NCI-H2029 treated with DMSO at 0.1 percent for 48 hours (cell line): Measurements from ENCODE around the gene UBR7.
"Not testable (repeated sequence)": the region's sequence is repeated elsewhere in the genome, so short reads cannot be mapped to it uniquely, and the experiment has no call there.

Source experiments
- DNase-seq: peaks from one replicate; lab custom pipeline; 2025; lab: John Stamatoyannopoulos, UW

Gene UBR7

DNA sequence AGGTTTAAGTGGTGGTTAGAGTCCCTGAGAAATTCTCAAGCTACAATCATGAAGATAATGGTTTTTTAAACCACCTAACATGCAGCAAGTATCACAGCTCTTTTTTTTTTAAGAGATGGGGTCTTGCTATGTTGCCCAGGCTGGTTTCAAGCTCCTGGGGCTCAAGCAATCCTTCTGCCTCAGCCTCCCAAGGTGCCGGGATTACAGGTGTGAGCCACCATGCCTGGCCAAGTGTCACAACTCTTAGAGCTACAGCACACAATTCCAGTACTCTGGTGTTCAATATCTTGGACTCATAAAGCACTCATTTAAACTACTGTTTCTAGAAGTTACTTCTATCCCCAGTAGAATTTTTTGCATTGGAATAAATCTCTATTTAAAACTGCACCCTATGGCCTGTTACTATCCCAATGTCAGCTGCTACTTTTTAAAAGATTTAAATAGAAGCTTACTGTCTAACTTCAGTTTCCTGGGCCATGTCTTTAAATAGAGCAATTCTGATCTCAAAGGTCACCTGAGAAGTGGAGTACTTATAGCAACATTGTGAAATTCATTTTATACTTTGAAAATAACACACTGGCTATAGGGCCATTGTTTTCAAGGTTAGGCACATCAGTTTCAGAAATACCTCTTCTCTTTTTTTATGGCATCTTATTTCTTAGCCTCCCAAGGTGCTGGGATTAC lies 11.6 kb upstream of the UBR7 start:
- no peak for DNase-seq

DNA sequence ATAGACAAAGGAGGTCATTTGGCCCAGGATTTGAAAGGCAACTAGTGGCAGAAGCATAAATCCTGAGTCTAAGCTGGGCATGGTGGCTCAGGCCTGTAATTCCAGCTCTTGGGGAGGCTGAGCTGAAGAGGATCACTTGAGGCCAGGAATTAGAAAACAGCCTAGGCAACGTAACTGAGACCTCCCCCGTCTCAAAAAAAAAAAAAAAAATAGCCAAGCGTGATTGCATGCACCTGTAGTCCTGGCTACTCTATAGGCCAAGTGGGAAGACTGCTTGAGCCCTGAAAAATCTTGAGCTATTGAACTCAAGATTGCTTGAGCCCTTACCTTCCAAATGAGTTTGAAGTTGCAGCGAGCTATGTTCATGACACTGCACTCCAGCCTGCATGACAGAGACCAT lies 8.0 kb upstream of the UBR7 start:
- DNase-seq = no peak

DNA sequence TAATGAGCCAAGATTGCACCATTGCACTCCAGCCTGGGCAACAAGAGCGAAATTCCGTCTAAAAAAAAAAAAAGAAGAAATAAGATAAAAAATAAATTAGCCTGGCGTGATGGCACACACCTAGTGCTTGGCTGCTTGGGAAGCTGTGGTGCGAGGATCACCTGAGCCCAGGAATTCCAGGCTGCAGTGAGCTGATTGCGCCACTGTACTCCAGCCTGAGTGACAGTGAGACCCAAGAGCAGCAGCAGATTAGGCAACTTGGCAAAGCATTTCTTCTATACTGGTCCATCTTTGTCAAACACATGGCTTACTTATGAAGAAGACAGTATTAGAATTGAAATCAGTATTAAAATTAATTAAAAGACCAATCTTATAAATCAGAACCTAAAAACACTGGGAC lies 6.5 kb upstream of the UBR7 start:
- no peak for DNase-seq

DNA sequence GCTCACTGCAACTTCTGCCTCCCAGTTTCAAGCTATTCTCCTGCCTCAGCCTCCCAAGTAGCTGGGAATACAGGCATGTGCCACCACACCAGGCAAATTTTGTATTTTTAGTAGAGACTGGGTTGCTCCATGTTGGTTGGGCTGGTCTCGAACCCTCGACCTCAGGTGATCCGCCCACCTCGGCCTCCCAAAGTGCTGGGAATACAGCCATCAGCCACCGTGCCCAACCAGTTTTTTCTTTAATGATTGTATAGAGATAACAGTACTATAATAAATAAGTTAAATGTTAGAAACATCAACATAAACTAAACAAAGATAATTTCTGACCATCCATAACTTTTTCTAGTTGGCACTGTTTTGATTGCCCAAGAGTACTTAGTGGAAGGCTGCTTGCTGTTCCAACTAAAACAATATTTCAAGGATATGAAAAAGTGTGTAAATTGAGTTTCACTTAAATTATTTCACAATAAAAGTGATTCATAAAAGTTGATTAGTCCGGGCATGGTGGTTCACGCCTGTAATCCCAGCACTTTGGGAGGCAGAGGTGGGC lies 5.8 kb upstream of the UBR7 start:
- no peak for DNase-seq

DNA sequence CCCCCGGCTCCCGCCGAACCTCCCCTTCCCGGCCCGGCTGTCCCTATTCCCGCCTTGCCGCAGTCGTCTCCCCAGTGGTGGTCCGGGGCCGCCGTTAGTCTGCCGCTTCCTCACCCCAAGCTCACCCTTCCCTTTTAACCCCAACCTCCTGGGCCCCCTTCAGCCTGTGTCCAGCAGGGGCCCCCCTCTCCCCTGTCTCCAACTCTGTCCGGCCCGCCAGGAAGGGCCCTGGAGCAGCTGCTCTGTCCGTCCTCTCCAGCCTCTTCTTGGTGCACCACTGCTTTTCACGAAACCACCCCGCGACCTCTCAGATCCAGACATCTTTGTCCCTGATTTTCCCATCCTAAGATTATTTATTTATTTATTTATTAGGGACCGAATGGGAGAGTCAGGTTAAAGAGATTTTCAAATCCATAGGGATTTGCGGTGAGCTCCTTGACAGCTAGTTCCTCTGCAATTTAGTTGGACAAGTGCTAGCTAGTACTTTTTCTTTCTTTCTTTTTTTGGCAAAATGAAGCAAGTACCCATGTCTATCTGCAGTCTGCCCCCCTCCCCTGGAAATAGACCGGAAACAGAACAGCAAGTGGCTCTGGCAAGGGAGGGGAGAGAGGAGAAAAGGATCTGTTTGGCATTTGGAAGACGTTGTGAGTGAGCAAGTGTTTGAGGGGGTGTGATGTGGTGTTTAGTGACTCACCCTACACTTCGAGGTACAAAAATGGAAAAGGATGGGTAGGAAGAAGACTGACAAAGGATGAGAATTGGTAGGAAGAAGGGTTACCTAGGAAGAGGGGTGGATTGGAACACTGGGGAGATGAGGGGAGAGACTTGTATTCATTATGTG lies 632 bp downstream of the UBR7 start:
- DNase-seq = no peak

DNA sequence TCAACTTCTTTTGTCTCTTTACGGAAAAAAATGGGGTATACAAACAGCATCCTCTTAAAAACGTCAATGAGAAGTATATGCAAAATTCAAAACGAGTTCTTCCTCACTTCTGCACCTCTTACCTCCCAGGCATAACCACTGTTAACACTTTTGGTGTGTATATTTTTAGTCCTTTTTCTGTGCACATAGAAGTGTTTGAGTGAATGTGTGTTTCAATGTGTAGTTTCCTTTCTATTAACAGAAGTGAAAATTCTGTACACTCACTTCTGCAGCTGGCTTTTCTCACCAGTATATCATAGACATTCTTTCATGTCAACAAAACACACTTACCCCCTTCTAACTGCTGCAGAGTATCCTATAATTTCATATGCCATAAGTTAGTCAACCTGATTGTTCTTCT lies 5.4 kb downstream of the UBR7 start:
- no peak for DNase-seq

DNA sequence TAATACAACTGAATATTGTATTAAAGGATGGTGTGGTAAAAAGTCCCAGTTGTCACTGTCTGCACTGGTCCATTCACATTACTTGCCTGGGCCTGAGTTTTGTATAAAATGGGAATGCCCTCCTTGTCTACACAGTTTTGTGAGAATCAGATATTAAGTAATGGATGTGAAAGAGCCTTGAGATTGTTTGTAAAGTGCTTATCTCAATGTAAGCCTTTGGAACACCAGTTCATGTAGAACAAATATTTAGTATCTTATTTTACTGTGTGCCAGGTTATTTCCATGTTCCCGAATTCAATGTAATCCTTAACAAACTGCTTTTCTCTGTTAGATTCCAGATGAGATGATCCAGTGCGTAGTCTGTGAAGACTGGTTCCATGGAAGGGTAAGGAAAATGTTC lies 7.5 kb downstream of the UBR7 start:
- DNase-seq = no peak

DNA sequence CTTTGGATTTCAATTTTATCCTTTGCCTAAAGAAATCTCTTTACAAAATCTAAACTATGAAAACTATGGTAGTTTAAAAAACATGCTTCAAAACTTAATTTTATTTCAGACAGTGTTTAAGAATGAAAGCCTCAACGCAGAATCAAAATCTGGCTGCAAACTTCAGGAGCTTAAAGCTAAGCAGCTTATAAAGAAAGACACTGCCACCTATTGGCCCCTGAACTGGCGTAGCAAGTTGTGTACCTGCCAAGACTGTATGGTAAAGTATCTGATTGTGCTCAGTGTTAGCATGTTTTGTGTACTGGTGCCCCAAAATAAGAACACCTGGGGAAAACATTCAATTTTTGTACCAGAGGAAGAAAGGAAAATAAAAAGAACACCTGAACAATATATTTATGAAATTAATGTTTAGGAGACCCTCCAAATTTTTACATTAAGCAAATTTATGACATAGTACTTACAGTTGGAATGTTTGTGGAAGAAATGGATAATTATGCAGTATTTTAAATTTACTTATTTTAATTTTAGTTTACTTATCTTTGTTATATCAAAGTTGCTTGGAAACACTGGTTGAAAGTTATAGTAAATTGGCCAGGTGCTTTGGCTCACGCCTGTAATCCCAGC lies 12.2 kb downstream of the UBR7 start:
- DNase-seq = no peak

DNA sequence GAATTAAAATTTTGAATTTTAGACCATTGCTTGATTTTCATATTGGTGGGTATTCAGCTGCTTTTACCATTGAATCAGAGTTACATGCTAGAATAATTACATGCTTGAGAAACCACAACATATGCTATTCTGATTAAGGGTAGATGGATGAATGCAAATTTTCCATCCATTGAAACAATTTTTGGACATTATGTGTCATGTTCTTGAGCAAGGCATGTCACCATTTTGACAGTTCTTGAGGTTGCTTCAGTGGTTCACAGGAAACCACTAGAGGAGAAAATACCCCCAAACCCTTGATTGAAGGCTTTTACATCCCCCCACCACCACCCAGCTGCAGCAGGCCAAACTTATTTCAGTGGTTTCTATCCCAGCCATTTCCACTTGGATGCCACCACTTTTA lies 13.5 kb downstream of the UBR7 start:
- DNase-seq = no peak

DNA sequence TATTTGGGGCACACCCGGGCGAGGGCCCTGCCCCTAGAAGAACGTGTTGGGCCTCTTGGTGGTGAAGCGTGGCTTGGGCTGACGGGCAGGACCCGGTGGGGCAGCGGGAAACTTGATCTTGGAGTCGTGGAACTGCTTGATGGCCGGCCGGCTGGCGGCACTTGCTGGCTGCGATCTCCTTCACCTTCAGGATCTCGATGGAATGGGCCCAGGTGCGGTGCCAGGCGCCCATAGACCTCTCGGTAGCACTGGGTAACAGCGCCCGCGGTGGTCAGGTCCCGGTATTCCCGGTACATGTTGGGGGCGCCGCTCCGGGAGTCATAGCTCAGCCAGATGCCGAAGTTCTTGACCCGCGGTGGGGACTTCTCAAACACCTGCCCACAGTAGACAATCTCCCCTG lies 16.5 kb downstream of the UBR7 start:
- DNase-seq = no peak

DNA sequence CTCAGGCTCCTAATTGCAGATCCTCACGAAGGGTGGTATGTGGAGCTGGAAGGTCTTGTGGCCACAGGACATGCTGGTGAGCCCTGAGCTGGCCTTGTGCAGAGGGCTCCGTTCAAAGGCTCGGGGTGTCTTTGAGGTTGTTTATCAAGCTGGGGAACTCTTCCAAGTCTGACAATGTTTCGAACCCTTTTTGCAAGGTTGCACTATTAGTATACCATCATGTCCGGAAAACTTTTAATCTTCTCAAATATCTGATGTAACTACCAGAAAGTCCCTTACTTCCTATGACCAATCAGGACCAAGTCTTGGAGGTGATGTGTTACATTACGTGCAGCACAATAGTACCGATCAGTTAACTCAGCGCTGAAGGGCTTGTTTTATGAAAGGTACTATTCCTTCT lies 21.5 kb downstream of the UBR7 start:
- DNase-seq = no peak

DNA sequence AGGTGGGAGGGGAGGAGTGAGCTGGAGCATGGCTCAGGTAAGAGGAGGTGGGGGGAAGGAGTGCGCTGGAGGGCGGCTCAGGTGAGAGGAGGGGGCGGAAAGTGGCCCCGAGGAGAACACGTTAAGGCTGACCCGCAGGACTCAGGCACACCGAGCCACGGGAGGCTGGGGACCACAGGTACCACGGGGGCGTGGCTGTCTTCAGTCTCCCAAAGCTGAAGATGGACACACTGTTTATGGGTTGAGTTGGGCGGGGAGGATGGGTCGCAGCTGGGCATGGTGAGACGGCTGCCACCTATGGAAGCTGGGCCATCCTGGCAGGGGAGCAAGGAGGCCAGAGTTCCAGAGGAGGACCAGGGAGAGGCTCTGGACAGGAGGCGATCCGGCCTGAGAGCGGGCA lies 23.5 kb downstream of the UBR7 start:
- no peak for DNase-seq

DNA sequence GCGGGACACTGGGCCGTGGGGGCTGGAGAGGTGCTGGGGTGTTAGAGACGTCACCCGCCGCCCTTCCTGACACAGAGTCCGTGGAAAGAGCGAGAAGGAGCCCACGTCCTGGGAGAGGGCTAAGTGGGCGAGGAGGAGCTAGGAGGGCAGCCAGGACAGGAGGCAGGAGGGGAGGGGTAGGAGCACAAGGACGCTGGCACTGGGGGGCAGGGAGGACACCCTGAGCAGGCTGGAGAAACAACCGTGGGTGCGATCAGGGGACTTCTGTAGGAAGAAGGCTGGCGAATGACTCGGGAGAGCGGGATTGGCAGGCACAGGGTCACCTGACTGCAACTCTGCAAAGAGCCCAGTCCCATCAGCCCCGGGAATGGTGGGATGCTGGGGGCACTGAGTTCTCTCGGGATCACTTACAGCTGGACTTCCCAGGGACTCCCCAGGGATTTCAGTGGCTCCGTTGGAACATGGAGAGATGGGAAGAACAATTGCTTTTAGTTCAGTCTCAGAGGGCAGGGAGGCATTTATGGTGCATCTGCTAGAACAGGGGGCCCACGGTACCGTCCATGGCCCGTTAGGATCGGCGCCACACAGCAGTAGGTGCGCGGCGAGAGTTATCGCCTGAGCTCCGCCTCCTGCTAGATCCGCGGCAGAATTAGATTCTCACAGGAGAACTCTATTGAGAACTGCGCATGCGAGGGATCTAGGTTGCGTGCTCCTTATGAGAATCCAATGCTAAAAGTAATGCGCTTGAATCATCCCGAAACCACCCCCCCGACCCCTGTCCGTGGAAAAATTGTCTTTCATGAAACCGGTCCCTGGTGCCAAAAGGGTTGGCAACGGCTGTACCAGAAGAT lies 24.3 kb downstream of the UBR7 start:
- no peak for DNase-seq

DNA sequence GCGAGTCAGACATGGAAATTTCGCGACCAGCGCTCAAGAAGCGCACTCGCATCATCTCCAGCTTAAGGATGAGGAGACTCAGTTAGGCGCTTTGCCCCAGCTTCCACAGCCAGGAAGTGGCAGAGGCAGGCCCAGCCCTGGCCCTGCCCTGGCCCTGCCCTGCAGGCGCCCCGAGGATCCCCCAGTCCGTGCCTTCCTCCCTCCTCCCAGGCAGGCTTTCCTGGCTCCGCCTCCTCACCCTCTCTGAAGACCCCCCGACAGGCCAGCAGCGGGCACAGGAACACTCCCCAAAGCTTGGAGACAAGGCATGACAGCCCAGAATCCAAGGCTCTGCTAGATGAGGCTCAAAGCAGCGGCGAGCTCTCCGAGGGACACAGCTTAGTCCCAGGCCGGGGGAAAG lies 25.1 kb downstream of the UBR7 start:
- no peak for DNase-seq

DNA sequence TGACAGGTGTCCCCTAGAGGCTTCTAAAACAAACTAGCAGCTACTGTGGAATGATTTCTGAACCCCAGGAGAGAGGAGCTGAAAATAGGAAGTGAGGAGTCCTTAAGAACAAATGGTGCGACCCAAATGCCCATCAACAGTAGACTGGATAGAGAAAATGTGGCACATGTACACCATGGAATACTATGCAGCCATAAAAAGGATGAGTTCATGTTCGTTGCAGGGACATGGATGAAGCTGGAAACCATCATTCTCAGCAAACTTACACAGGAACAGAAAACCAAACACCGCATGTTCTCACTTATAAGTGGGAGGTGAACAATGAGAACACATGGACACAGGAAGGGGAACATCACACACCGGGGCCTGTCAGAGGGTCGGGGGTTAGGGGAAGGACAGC lies 26.0 kb downstream of the UBR7 start:
- DNase-seq = not testable (repeated sequence)

DNA sequence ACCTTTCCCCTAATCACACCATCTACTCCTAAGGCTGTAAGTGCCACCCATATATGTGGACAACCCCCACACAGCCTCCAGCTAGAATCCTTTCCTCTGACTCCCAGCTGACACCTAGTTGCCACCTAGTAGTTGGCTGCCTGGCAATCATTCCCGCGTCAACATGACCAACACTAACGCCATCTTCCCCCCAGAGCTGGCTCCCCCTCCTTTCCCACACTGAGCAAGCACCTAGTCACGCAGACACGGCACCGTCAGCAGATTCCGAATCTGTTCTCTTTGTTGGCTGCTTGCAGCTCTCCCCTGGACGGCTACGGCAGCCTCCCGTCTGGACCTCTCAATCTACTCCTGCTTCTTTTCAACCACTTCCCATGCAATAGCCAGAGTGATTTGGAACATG lies 27.7 kb downstream of the UBR7 start:
- DNase-seq = no peak

DNA sequence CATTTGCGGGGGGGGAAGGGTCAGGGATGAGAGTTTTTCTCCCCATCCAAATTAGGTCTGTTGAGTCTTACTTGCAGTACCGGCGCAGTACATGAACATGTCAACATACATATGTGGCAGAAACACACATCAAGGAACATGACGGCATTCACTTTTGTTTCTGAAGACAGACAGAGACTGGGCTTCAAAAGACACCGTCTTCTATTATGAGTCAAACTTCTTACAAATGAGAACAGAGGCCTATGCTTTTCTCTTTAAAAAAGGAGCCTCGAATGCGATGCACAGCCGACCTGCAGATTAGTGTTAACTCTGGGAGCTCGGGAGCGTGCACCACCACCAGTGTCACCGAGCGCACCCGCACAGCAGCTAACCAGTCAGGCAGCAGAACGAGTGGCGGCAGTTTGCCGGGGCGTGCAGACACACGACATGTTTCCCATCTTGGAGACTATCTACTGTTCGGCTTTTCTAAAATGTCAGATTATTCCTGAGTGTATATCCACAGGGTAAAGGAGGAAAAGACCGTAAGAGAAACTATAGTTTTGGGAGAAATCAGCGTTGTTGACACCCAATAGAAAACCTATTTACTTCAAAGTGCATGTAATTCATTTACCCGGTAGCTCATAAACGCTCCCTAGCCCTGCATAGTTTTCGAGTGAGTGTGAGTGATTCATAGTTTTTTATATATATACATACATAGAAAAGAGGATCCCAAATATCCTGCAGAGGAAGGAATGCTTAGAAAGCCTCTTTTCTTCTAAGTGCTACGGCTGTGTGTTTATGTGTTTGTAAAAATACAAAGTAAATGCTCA lies 33.0 kb downstream of the UBR7 start:
- DNase-seq = no peak

DNA sequence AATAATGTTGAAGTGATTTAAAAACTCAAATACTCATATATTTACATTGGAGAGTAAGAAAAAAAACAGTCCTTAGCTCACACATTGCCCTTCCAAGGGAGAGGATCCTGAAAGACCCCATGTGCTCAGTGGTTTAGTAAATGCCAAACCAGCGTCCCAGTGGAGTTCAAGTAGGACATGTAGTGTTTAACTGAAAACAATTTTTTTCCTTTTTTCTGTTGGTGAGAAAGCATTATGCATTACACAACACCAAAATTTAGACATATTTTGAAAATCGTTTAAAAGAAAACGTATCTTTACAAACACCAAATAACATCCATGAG lies 33.6 kb downstream of the UBR7 start:
- DNase-seq = no peak

DNA sequence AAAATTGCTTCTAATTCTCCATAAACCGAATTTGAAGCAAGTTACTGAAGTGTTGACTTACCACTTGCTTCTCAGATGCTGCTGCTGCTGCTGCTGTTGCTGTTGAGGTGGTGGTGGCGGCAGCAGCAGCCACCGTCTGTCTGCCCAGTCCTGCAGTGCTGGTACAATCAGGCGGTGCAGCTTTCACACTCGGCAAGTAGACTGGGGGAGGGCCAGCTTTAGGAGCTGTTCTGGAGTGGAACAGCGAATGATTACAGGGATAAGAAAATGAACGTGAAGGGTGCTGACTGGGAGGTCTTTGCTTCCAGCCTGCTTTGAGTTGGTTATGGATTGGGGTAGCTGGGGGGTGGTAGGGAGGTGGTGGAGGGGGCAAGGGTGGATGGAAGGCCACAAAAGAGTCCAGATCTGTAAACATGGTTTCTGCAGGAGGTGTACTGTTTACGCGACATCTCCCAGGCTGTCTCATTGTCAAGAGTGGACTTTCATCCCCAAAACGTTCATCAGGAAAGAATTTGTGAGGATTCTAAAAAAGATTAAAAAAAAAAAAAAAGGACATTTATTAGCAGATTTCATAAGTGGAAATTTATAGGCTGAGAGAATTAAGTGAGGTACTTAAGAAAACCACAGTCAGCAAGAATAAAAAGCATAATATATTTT lies 38.8 kb downstream of the UBR7 start:
- DNase-seq = no peak

DNA sequence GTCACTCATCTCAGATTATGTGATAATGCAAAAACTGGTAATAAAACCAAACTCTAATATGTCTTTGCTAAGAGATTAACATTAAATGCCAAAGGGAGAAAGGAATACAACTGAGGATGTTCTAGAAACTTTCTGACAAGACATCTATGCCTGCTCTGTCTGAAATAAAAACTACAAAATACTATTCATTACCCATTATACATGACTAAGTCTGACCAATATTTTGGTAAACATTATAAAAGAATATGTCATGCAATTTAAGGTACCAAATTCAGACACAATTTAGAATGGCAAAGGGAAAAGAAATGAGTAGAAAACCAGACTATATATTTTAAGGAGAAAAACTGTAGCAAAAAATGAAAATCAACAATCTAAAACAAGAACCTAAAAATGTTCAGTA lies 39.5 kb downstream of the UBR7 start:
- no peak for DNase-seq
